T-cell (primary cell): ENCODE measurements around the gene INPP4B. TPM values are rescaled to one million over a fixed set of nuclear protein-coding genes. Genes with fewer than 3 reads are reported as not detected.
A peak's percentile ranks its signal among the peaks of the same experiment; 100 is the strongest.

Experiments
- ATAC-seq, 4 experiments: fragments of 200-7000 bp in 3 of 4; fragments of 150-1000 bp in 1 of 4; cut with Tn5 transposase; replicated peaks in 1 of 4; 1 replicate in 3 of 4; 2 replicates in 1 of 4; pipeline ENCODE4 v1.10.0; 2021; ENCODE audit warnings: moderate library complexity in 3 of 4, mild to moderate bottlenecking in 2 of 4, moderate number of reproducible peaks in 1 of 4
- CTCF ChIA-PET, 2 donors: fragments of 300-600 bp; sonication (Branson Sonifier 250); formaldehyde crosslinking; loops; one replicate each; lab custom pipeline; 2022; ENCODE audit warnings: antibody characterized with exemption in 2 of 2; lab: Charles Lee
- POLR2A ChIA-PET, 2 donors: fragments of 300-600 bp; sonication (Branson Sonifier 250); formaldehyde crosslinking; loops; one replicate each; lab custom pipeline; 2022; ENCODE audit warnings: antibody characterized with exemption in 2 of 2; lab: Charles Lee
- DNase-seq, 35 experiments: peaks; one replicate each; pipeline versions ENCODE4 v3.0.0 to v3.0.0-alpha.2; 2013 to 2023
- H3K27ac ChIP-seq: one replicate; pipeline ENCODE4 v1.5.1; 2013; ENCODE audit warnings: low read length
- H3K27me3 ChIP-seq, 2 experiments: replicated peaks in 1 of 2; 1 replicate in 1 of 2; 2 replicates in 1 of 2; pipeline versions ENCODE4 v1.6.1 to v1.7.0; 2013; ENCODE audit warnings: low read length in 1 of 2, mixed read lengths in 1 of 2; ENCODE audit not compliant: control insufficient read depth in 2 of 2, insufficient read depth in 2 of 2; ENCODE audit errors: extremely low read depth in 1 of 2
- H3K36me3 ChIP-seq, 2 donors: 1 replicate in 1 of 2; 2 replicates in 1 of 2; pipeline versions ENCODE4 v1.6.1 to v1.7.0; 2013; ENCODE audit warnings: low read length in 1 of 2; ENCODE audit not compliant: control insufficient read depth in 2 of 2, insufficient read depth in 1 of 2; ENCODE audit errors: extremely low read depth in 1 of 2
- H3K4me1 ChIP-seq, 2 experiments: 1 replicate in 1 of 2; 2 replicates in 1 of 2; pipeline versions ENCODE4 v1.6.1 to v1.7.0; 2013; ENCODE audit warnings: low read length in 2 of 2, mixed read lengths in 1 of 2; ENCODE audit not compliant: insufficient read depth in 2 of 2, control insufficient read depth in 1 of 2; ENCODE audit errors: extremely low read depth in 1 of 2
- H3K4me3 ChIP-seq, 2 donors: 1 replicate in 1 of 2; 2 replicates in 1 of 2; pipeline versions ENCODE4 v1.5.1 to v1.7.0; 2013; ENCODE audit warnings: mild to moderate bottlenecking in 2 of 2, low read length in 1 of 2, moderate library complexity in 1 of 2; ENCODE audit not compliant: control insufficient read depth in 1 of 2; ENCODE audit errors: extremely low read depth in 1 of 2
- H3K9me3 ChIP-seq: 2 replicates; pipeline ENCODE4 v1.7.0; 2013
- H3K27ac Mint-ChIP-seq, 2 donors: one replicate each; pipeline ENCODE4 v1.8.0; 2020 to 2021; ENCODE audit warnings: mild to moderate bottlenecking in 2 of 2, mixed read lengths in 2 of 2
- H3K27me3 Mint-ChIP-seq, 2 donors: one replicate each; pipeline ENCODE4 v1.8.0; 2021 to 2022; ENCODE audit warnings: mixed read lengths in 2 of 2
- H3K36me3 Mint-ChIP-seq: one replicate; pipeline ENCODE4 v1.8.0; 2021; ENCODE audit warnings: mixed read lengths
- H3K4me1 Mint-ChIP-seq, 3 donors: one replicate each; pipeline ENCODE4 v1.8.0; 2020 to 2022; ENCODE audit warnings: mixed read lengths in 3 of 3, mild to moderate bottlenecking in 1 of 3
- H3K4me3 Mint-ChIP-seq, 3 donors: one replicate each; pipeline ENCODE4 v1.8.0; 2020 to 2022; ENCODE audit warnings: mild to moderate bottlenecking in 3 of 3, mixed read lengths in 3 of 3, moderate library complexity in 3 of 3
- H3K9me3 Mint-ChIP-seq, 3 donors: one replicate each; pipeline ENCODE4 v1.8.0; 2020 to 2022; ENCODE audit warnings: mixed read lengths in 3 of 3
- WGBS: methylation state at CpG from one replicate; pipeline ENCODE4 v1.1.5; 2013; ENCODE audit warnings: missing lambda C conversion rate; ENCODE audit not compliant: insufficient coverage; 5-methylcytosine and 5-hydroxymethylcytosine counted together
- total RNA-seq, 35 experiments: library from RNA in 6 of 35; stranded (reverse) in 6 of 35; fragments of 120-200 nt in 1 of 35; gene quantifications; one replicate each; pipeline versions ENCODE4 v1.2.1 to v1.2.4 and lab custom pipeline; 2013 to 2026

The INPP4B gene
- total RNA-seq, 5 donors from 2014 or later (not counting 1 experiment from before 2014, with no cell fraction given), result 47.4 to 99.7 (median 71.3) TPM

GRCh38 chr4:142341268-142341667, 504.8 kb downstream of the INPP4B start:
- Histone ChIP-seq H3K9me3 (no peaks in the 10 kb centered on the region), H3K36me3 (peaks cover 0 to 2% of the 10 kb centered on the region in 2 donors), H3K27ac (no peak overlapping the region), H3K4me1 (peaks cover 0 to 7% of the 10 kb centered on the region in 2 experiments), H3K27me3 (no peaks in the 10 kb centered on the region), H3K4me3 (no peak overlapping the region)
- Mint-ChIP-seq H3K4me1 (peaks cover 61 to 76% (median 72%) of the 10 kb centered on the region in 3 donors), H3K9me3 (no peaks in the 10 kb centered on the region), H3K27ac (no peak overlapping the region), H3K4me3 (no peak overlapping the region), H3K36me3 (peaks cover 29% of the 10 kb centered on the region), H3K27me3 (no peaks in the 10 kb centered on the region)
- ChIA-PET CTCF (interaction anchor here (0.7 to 1.4 kb wide), 4 partner anchors 10 to 1524 kb away, joined by 3 to 5 read pairs (median 4); no protein-coding TSS in a partner anchor), POLR2A (interaction anchor here in 1 of 2 donors (0.6 kb wide), 1 partner anchor 518 kb away, joined by 3 read pairs; no protein-coding TSS in a partner anchor)
- WGBS, result no CpG with 5 or more reads among the region's 4 CpGs
- ATAC-seq (no peak), DNase-seq (no peak)

- ChIA-PET CTCF (no interaction called here), POLR2A (no interaction called here)
- no peak overlapping the region for H3K4me3 ChIP-seq
- Mint-ChIP-seq H3K36me3 (peaks cover 28% of the 10 kb centered on the region), H3K4me3 (no peak overlapping the region), H3K9me3 (no peaks in the 10 kb centered on the region), H3K4me1 (peaks cover 58 to 74% (median 70%) of the 10 kb centered on the region in 3 donors), H3K27me3 (no peaks in the 10 kb centered on the region), H3K27ac (peak overlapping the region; percentile 1 to 41)
- ATAC-seq (no peak), DNase-seq (no peak)
- no peak overlapping the region for H3K27ac ChIP-seq
- H3K36me3 ChIP-seq, result peaks cover 0 to 5% of the 10 kb centered on the region in 2 donors
- peaks cover 0 to 13% of the 10 kb centered on the region in 2 experiments for H3K4me1 ChIP-seq
- no peaks in the 10 kb centered on the region for H3K9me3 ChIP-seq
- no CpG with 5 or more reads among the region's 1 CpG for WGBS
- no peaks in the 10 kb centered on the region for H3K27me3 ChIP-seq
These were observed 507.0 kb downstream of the INPP4B start for GRCh38 chr4:142339053-142339452.

- Histone ChIP-seq H3K36me3 (peaks cover 0 to 5% of the 10 kb centered on the region in 2 donors), H3K4me1 (peaks cover 0 to 13% of the 10 kb centered on the region in 2 experiments), H3K27ac (no peak overlapping the region), H3K4me3 (no peak overlapping the region), H3K9me3 (no peaks in the 10 kb centered on the region), H3K27me3 (no peaks in the 10 kb centered on the region)
- ChIA-PET CTCF (interaction anchor here in 1 of 2 donors (0.8 kb wide), 1 partner anchor 64 kb away, joined by 3 read pairs; no protein-coding TSS in a partner anchor), POLR2A (interaction anchor here in 1 of 2 donors (0.6 kb wide), 1 partner anchor 133 kb away, joined by 3 read pairs; no protein-coding TSS in a partner anchor)
- Mint-ChIP-seq H3K9me3 (no peaks in the 10 kb centered on the region), H3K36me3 (peaks cover 28% of the 10 kb centered on the region), H3K27ac (peak overlapping the region in 1 of 2 donors; percentile 62), H3K4me3 (no peak overlapping the region), H3K27me3 (no peaks in the 10 kb centered on the region), H3K4me1 (peaks cover 47 to 66% (median 59%) of the 10 kb centered on the region in 3 donors)
- ATAC-seq (no peak), DNase-seq (no peak)
- 96% methylated on average over 7 of the region's 12 CpGs for WGBS
These were observed 509.7 kb downstream of the INPP4B start for GRCh38 chr4:142336251-142336934.

GRCh38 chr4:142334931-142335330, 511.2 kb downstream of the INPP4B start:
- Histone ChIP-seq H3K36me3 (peaks cover 0 to 5% of the 10 kb centered on the region in 2 donors), H3K27ac (no peak overlapping the region), H3K9me3 (no peaks in the 10 kb centered on the region), H3K4me1 (peaks cover 0 to 13% of the 10 kb centered on the region in 2 experiments), H3K27me3 (no peaks in the 10 kb centered on the region), H3K4me3 (no peak overlapping the region)
- Mint-ChIP-seq H3K9me3 (no peaks in the 10 kb centered on the region), H3K4me1 (peaks cover 55 to 72% (median 57%) of the 10 kb centered on the region in 3 donors), H3K4me3 (no peak overlapping the region), H3K27me3 (no peaks in the 10 kb centered on the region), H3K27ac (no peak overlapping the region), H3K36me3 (peaks cover 37% of the 10 kb centered on the region)
- DNase-seq (no peak), ATAC-seq (no peak)
- CTCF ChIA-PET, result interaction anchor here (0.6 to 1.0 kb wide), 3 partner anchors 13 to 19 kb away, joined by 3 to 10 read pairs (median 4); no protein-coding TSS in a partner anchor
- POLR2A ChIA-PET, result no interaction called here

GRCh38 chr4:142331646-142332045, 514.5 kb downstream of the INPP4B start:
- CTCF ChIA-PET, result interaction anchor here (0.6 to 1.1 kb wide), 3 partner anchors 14 to 443 kb away, joined by 3 to 4 read pairs (median 3); no protein-coding TSS in a partner anchor
- no peak for ATAC-seq

GRCh38 chr4:142331132-142331531, 515.0 kb downstream of the INPP4B start:
- DNase-seq (no peak), ATAC-seq (no peak)
- Mint-ChIP-seq H3K4me3 (no peak overlapping the region), H3K27ac (peak overlapping the region in 1 of 2 donors; percentile 19), H3K9me3 (no peaks in the 10 kb centered on the region), H3K36me3 (peaks cover 26% of the 10 kb centered on the region), H3K27me3 (no peaks in the 10 kb centered on the region), H3K4me1 (peaks cover 61 to 78% (median 74%) of the 10 kb centered on the region in 3 donors)
- WGBS, result 100% methylated on average over 1 of the region's 4 CpGs
- no peak overlapping the region for H3K27ac ChIP-seq
- H3K36me3 ChIP-seq, result peaks cover 0 to 2% of the 10 kb centered on the region in 2 donors
- peaks cover 0 to 12% of the 10 kb centered on the region in 2 experiments for H3K4me1 ChIP-seq
- H3K9me3 ChIP-seq, result no peaks in the 10 kb centered on the region
- no peaks in the 10 kb centered on the region for H3K27me3 ChIP-seq
- ChIA-PET CTCF (interaction anchor here (0.6 to 1.1 kb wide), 3 partner anchors 14 to 443 kb away, joined by 3 to 4 read pairs (median 3); no protein-coding TSS in a partner anchor), POLR2A (interaction anchor here in 1 of 2 donors (0.7 kb wide), 1 partner anchor 125 kb away, joined by 3 read pairs; no protein-coding TSS in a partner anchor)
- H3K4me3 ChIP-seq, result no peak overlapping the region

More at GRCh38 chr4:142331646-142332045, 514.5 kb downstream of the INPP4B start:
- no peak overlapping the region for H3K4me3 Mint-ChIP-seq
- peaks cover 31% of the 10 kb centered on the region for H3K36me3 Mint-ChIP-seq
- H3K27ac ChIP-seq, result no peak overlapping the region
- H3K4me1 ChIP-seq, result peaks cover 0 to 16% of the 10 kb centered on the region in 2 experiments
- H3K9me3 Mint-ChIP-seq, result no peaks in the 10 kb centered on the region
- H3K4me1 Mint-ChIP-seq, result peaks cover 61 to 78% (median 69%) of the 10 kb centered on the region in 3 donors
- DNase-seq, result no peak
- H3K9me3 ChIP-seq, result no peaks in the 10 kb centered on the region
- no peak overlapping the region for H3K4me3 ChIP-seq
- POLR2A ChIA-PET, result interaction anchor here in 1 of 2 donors (0.7 kb wide), 1 partner anchor 125 kb away, joined by 3 read pairs; no protein-coding TSS in a partner anchor
- H3K36me3 ChIP-seq, result peaks cover 0 to 5% of the 10 kb centered on the region in 2 donors
- WGBS, result 100% methylated on average over 1 of the region's 1 CpG
- no peak overlapping the region for H3K27ac Mint-ChIP-seq
- H3K27me3 ChIP-seq, result no peaks in the 10 kb centered on the region
- H3K27me3 Mint-ChIP-seq, result no peaks in the 10 kb centered on the region
